ENCODE results near the gene EIF5B. TPM values are rescaled to one million over a fixed set of nuclear protein-coding genes. Genes with fewer than 3 reads are reported as not detected.

Gene EIF5B
- polyA plus RNA-seq, 1 donor from 2014 or later: 8.0 TPM

DNA sequence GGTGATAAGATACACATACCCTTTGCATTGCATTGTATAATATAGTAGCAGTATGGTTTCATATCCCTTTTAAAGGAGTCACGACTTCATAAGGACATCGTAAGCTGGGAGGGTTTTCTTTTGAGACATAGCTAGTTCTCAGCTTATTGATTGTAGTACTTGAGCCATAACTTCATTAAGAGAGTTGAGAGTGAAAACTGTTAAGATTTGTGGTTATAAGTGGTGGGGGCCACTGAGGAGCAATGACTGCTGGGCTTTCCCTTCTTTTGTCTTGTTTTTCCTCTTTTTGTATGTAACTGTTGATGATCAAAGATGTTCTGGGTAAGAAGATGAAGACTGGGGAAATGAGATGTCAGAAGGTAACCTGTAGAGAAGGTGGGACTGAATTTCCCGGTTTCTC is 11.0 kb downstream of the EIF5B start:
- Histone ChIP-seq H3K4me2 (ENCODE audit: low read length) (no peak overlapping the region), H3K36me3 (ENCODE audit: insufficient read depth, low read length) (no peaks in the 10 kb centered on the region), H4K20me1 (ENCODE audit: insufficient read depth) (no peaks in the 10 kb centered on the region), H3K27me3 (ENCODE audit: insufficient read depth, low read depth, low read length) (no peaks in the 10 kb centered on the region), H2AFZ (ENCODE audit: low read depth, low read length) (no peak overlapping the region), H3K27ac (ENCODE audit: low read length) (no peak overlapping the region), H3K79me2 (replicated peaks; ENCODE audit: insufficient read depth, low read length) (peaks cover 18% of the 10 kb centered on the region), H3K4me3 (ENCODE audit: low read length) (no peak overlapping the region), H3K9me2 (ENCODE audit: insufficient read depth, low read length) (no peaks in the 10 kb centered on the region), H3F3A (ENCODE audit: insufficient read depth, low read length, poor library complexity, severe bottlenecking) (no peaks in the 10 kb centered on the region), H3K9me3 (ENCODE audit: low read length) (no peaks in the 10 kb centered on the region), H3K9ac (ENCODE audit: low read length) (no peak overlapping the region)
- no peak for TF ChIP-seq SMC3 (conservative IDR thresholded peaks at IDR 0.05; ENCODE audit: poor library complexity)
- no peak for TF ChIP-seq REST (IDR thresholded peaks at IDR 0.05; ENCODE audit: borderline replicate concordance)
- no peak for TF ChIP-seq TAF1 (IDR thresholded peaks at IDR 0.05; ENCODE audit: low read depth)
- no peak for TF ChIP-seq MXI1 (conservative IDR thresholded peaks at IDR 0.05; ENCODE audit: poor library complexity, severe bottlenecking)
- TF ChIP-seq EZH2 (IDR thresholded peaks at IDR 0.05; ENCODE audit: borderline replicate concordance, insufficient read depth, low read length, poor library complexity, severe bottlenecking): no peak
- no peak for TF ChIP-seq EP300 (conservative IDR thresholded peaks at IDR 0.05; ENCODE audit: poor library complexity, severe bottlenecking)
- no peak for TF ChIP-seq POLR2AphosphoS5 (IDR thresholded peaks at IDR 0.05)
- no peak for TF ChIP-seq RAD21 (conservative IDR thresholded peaks at IDR 0.05)
- TF ChIP-seq CTCF (IDR thresholded peaks at IDR 0.05; ENCODE audit: poor library complexity, severe bottlenecking): no peak

GRCh38 chr2:99350194-99350593 is 13.0 kb downstream of the EIF5B start:
- H4K20me1 ChIP-seq (ENCODE audit: insufficient read depth): no peaks in the 10 kb centered on the region
- TF ChIP-seq POLR2AphosphoS5 (IDR thresholded peaks at IDR 0.05) (no peak), CTCF (IDR thresholded peaks at IDR 0.05; ENCODE audit: poor library complexity, severe bottlenecking) (no peak), REST (IDR thresholded peaks at IDR 0.05; ENCODE audit: borderline replicate concordance) (no peak), EP300 (conservative IDR thresholded peaks at IDR 0.05; ENCODE audit: poor library complexity, severe bottlenecking) (no peak), MXI1 (conservative IDR thresholded peaks at IDR 0.05; ENCODE audit: poor library complexity, severe bottlenecking) (no peak), RAD21 (conservative IDR thresholded peaks at IDR 0.05) (no peak), SMC3 (conservative IDR thresholded peaks at IDR 0.05; ENCODE audit: poor library complexity) (no peak), TAF1 (IDR thresholded peaks at IDR 0.05; ENCODE audit: low read depth) (no peak), EZH2 (IDR thresholded peaks at IDR 0.05; ENCODE audit: borderline replicate concordance, insufficient read depth, low read length, poor library complexity, severe bottlenecking) (no peak)

More at GRCh38 chr2:99350194-99350593, 13.0 kb downstream of the EIF5B start:
- Histone ChIP-seq H3K36me3 (ENCODE audit: insufficient read depth, low read length) (no peaks in the 10 kb centered on the region), H3K9me3 (ENCODE audit: low read length) (no peaks in the 10 kb centered on the region), H2AFZ (ENCODE audit: low read depth, low read length) (no peak overlapping the region), H3K4me3 (ENCODE audit: low read length) (no peak overlapping the region), H3K9me2 (ENCODE audit: insufficient read depth, low read length) (no peaks in the 10 kb centered on the region), H3K9ac (ENCODE audit: low read length) (no peak overlapping the region), H3K27ac (ENCODE audit: low read length) (no peak overlapping the region), H3K79me2 (replicated peaks; ENCODE audit: insufficient read depth, low read length) (peaks cover 22% of the 10 kb centered on the region), H3K4me2 (ENCODE audit: low read length) (no peak overlapping the region), H3F3A (ENCODE audit: insufficient read depth, low read length, poor library complexity, severe bottlenecking) (no peaks in the 10 kb centered on the region), H3K27me3 (ENCODE audit: insufficient read depth, low read depth, low read length) (no peaks in the 10 kb centered on the region)
